RKO (cell line): ENCODE results near the gene PPP4R1.
A peak's percentile ranks its signal among the peaks of the same experiment; 100 is the strongest.
"Not testable (repeated sequence)": the region's sequence is repeated elsewhere in the genome, so short reads cannot be mapped to it uniquely, and the experiment has no call there.

Experiments
- DNase-seq: peaks from one replicate; pipeline ENCODE4 v3.0.0-alpha.2; 2016; ENCODE audit warnings: low spot score

PPP4R1 gene

GRCh38 chr18:9614401-9615279, at the start of gene PPP4R1:
Gene PPP4R1, minus strand, starts transcription at chr18:9614559. Its CDS starts 75 bp downstream, at chr18:9614484.
- peak; percentile 66 for DNase-seq

- DNase-seq = no peak
These were observed 49.0 kb upstream of the PPP4R1 start for GRCh38 chr18:9663377-9663776.

DNA sequence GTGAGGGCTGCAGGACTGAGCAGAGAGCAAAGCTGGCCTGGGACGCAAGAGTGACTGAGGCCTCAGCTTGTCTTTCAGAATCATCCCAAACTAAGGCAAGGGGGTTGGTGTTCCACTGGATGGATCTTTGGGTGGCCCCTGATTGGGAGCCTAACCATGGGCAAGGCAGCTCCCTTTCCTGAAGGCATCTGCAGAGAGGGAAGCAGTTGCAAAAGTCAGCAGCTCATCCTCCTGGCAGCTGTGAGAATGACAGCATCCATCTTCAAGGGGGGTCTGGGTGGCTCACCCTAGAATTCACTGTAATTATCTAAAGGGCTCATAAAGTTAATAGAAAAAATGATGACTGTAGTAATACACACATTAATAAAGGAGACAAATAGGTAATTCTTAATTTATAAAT, 47.2 kb upstream of the PPP4R1 start:
- no peak for DNase-seq

DNA sequence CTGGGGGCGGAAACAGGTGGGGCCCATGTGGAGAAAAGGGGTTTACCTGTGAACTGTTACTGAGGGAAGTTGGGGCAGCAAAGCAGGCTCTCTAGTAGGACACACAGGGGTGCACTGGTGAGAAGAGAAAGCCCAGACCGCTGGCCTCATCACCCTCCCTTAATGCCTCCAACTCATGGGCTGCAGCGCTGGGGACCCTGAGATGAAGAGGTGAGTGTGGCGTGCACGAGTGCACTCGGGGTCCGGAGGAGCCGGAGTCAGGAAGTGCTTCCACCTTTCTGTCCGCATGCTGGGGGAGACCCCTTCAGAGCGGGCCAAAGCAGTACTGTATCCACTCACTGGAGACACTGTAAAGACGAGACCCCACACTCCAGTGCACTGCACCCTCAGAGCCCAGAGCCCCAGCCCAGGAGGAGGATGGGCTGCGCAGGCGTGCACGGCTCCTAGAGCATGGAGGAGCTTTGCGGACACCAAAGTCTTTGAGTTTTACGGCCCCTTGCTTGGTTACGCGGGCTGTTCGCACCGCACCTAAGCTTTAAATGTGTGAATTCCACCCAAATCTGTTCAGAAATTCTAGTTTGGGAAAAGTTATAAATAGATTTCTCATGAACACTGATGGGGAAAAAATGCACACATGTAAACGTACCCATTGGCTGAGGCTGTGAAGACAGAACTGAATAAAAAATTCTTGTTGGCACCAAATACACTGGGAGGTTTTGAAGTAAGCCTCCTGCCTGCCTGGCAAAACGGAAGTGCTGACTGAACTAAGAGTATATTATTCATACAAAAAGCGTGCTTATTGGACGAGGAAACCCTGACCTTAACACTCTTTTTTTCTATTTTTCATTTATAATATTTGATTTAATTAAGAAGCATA, 45.4 kb upstream of the PPP4R1 start:
- no peak for DNase-seq

DNA sequence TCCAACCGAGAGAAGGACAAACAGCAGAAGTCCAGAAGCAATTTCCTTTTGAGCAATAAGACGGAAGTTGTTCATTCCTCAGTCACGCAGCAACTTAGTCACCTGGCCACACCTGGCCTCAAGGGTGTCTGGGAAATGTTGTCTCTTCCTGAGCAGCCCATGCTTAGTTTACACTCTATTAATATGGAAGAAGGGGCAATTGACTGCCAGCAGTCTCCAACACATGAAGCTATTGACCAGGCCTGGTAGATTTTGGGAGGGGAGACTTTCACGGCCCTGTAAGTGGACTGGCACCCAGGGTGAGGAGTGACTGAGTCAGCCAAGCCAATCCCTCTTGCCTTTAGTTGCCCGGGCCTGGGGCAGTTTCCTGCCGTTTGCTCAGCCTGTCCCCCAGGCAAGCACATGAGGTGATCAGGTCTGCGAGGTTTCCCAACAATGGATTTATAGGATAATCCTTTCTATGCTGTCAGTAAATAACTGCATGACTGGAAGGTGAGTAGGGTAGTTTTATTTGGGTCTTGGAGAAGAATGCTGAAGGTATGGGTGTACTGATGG, 43.8 kb upstream of the PPP4R1 start:
- DNase-seq = no peak

- DNase-seq = no peak
These were observed 40.9 kb upstream of the PPP4R1 start for GRCh38 chr18:9655232-9655767.

GRCh38 chr18:9653390-9653789, 39.0 kb upstream of the PPP4R1 start:
- no peak for DNase-seq

DNA sequence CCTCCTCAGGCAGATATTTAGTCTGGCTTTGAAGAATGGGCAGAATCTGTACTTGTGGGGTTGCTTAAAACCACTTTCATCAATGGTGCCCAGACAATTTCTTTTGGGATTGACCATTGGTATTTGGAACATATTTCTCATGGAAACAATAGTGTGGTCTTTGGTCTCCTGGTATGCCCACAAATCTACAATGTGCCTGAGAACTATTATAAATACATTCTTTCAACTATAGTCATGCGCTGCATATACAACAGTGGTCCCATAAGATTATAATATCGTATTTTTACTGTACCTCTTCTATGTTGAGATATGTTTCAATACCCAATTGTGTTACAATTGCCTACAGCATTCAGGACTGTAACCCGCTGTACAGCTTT, 34.8 kb upstream of the PPP4R1 start:
- no peak for DNase-seq

DNA sequence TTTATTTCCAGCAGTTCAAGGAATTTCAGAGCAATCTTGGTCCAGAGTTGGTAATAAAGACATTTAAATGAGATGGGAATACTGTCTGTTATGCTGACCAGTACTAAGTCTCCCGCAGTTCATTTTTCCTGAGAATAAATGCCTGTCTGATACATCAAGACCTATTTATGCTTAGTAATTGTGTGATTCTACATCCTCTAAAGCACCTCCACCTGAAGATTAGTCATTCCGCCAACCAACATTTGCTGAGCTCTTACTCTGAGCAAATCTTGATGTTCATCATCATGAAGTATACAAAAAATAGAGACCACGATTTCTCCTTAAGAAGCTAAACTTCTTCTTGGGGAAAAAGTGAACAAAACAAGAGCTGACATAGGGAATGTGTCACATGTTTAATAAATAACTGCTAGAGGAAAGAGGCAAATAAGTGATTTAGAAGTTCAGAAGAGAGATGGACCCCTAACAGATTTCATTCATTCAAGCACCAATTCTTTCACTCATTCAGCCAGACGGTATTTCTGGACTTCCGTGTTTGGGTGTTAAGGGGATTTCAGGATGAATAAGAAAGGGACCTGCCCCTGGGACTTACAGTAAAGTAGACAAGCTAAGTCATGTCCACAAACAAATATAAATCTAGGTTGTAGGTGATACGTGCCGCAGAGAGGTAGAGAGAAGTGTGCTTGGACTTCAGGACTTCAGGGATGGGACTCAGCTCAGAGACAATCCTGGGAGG, 34.2 kb upstream of the PPP4R1 start:
- DNase-seq = no peak

DNA sequence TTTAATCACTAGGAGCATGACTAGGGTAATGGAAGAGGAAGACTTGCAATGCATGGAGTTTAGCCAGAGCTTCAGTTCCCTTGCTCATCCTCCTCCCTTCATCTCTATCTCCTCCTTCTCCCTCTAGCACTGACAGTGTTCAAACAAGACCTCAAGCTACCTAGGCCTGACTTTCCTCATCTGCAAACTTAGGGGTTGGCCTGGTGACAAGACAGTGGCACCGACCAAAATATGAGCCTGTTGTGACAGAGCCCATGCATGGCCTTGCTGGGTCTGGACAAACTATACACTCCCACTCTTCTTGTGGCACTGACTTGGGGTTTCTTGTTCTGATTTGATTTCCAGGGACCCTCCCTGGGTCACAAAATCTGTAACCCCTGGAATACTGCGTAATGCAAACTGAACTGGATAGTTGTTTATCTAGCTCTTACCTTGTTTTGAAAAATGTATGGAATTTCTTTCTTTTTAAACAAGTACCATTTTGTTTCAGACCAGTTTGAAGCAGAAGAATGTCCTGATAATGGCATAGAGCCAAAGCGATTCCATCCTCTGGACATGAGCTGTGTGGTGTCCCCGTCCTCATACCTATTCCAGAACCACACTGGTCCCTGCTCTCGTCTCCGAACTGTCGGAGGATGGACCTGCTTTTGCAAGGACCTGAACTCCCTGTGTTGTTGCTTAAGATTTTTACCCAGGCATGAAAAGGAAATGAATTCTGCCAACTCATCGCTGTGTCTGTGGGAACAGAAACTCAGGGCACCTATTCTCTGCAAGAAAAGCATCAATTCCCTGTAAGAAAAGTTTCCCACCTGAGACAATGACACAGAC, 33.4 kb upstream of the PPP4R1 start:
- no peak for DNase-seq

GRCh38 chr18:9643549-9643948, 29.2 kb upstream of the PPP4R1 start:
- peak; percentile 93 for DNase-seq

DNA sequence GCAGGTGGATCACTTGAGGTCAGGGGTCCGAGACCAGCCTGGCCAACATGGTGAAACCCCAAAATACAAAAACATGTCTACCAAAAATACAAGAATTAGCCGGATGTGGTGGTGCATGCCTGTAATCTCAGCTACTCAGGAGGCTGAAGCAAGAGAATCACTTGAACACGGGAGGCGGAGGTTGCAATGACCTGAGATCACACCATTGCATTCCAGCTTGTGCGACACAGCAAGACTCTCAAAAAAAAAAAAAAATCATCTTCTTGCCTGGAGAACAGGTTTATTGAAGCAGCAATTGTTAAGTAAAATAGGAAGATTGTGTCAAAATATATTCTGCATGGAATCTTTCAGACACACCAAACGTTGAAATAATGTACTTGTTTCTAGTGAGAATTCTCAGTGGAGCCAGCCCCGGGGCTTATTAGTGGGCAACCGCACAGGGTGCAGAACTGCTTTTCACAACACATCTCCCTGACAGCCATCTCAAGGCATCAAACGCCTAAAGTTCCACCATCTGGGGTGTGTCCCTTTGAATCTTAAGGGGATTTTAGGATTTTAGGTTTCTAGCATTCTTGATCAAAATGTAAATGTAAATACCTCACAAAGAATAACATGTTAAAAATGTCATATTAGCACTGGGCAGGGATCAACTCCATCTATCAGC, 28.6 kb upstream of the PPP4R1 start:
- no peak for DNase-seq

DNA sequence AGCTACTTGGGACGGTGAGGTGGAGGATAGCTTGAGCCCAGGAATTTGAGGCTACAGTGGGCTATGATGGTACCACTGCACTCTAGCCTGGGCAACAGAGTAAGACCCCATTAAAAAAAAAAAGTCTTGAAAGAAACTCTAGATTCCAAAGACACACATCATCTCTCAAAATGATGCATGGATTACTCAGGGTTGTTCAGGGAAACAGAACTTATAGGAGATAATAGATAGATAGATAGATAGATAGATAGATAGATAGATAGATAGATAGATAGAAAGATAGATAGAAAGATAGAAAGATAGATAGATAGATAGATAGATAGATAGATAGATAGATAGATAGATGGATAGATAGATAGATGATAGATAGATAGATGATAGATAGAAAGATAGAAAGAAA, 26.7 kb upstream of the PPP4R1 start:
- DNase-seq = not testable (repeated sequence)

- DNase-seq = no peak
These were observed 24.5 kb upstream of the PPP4R1 start for GRCh38 chr18:9638886-9639285.

- DNase-seq = no peak
These were observed 22.8 kb upstream of the PPP4R1 start for GRCh38 chr18:9637036-9637767.

DNA sequence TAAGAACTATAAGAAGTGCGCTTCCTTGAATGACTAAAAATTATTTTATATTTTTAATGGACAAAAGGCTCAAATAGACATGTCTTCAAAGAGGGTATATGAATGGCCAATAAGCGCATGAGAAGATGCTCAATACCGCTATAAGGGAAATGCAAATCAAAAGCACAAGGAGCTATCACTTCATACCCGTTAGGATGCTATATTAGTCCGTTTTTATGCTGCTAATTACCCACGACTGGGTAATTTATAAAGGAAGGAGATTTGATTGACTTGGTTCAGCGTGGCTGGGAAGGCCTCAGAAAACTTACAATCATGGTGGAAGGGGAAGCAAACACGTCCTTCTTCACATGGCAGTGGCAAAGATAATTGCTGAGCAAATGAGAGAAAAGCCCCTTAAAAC, 20.5 kb upstream of the PPP4R1 start:
- DNase-seq = no peak

- DNase-seq = peak; percentile 70
These were observed 17.6 kb upstream of the PPP4R1 start for GRCh38 chr18:9631814-9632496.

GRCh38 chr18:9630444-9630843, 16.1 kb upstream of the PPP4R1 start:
- no peak for DNase-seq

DNA sequence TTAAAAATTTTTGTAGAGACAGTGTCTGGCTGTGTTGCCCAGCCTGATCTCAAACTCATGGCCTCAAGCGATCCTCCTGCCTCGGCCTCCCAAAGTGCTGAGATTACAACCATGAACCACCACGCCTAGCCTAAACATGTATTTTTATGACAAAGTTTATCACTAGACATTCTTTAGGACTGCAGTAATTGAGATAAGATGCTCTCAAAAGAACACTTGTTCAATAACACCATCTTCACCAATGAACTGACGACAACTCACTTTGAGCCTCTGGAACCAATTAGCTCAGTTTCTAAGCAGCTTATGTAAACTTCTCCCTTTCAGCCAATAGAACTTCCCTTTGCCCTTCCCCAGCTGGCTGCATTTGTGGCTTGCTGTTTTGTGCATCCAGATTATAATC, 15.3 kb upstream of the PPP4R1 start:
- no peak for DNase-seq
